NK-92 treated with Interleukin-12 subunit alpha and Interleukin-12 subunit beta, amount 100 ng/mL, for 24 hours (cell line): Measurements from ENCODE around the gene DLGAP5.
A peak's percentile ranks its signal among the peaks of the same experiment; 100 is the strongest.

Experiments
- DNase-seq: peaks from one replicate; lab custom pipeline; 2025; lab: John Stamatoyannopoulos, UW

Gene DLGAP5

GRCh38 chr14:55109836-55110235 lies 81.5 kb downstream of the DLGAP5 start:
- no peak for DNase-seq

GRCh38 chr14:55107766-55108554 lies 83.4 kb downstream of the DLGAP5 start:
- no peak for DNase-seq

- no peak for DNase-seq
Measured at GRCh38 chr14:55105991-55106390, 85.4 kb downstream of the DLGAP5 start.

- DNase-seq = no peak
Measured at GRCh38 chr14:55103971-55104954, 87.1 kb downstream of the DLGAP5 start.

- DNase-seq = peak; percentile 74
Measured at GRCh38 chr14:55103005-55103640, 88.3 kb downstream of the DLGAP5 start.

- peak; percentile 81 for DNase-seq
Measured at GRCh38 chr14:55102141-55102621, 89.2 kb downstream of the DLGAP5 start.

- DNase-seq = no peak
Measured at GRCh38 chr14:55101698-55102097, 89.7 kb downstream of the DLGAP5 start.

GRCh38 chr14:55099756-55100155 lies 91.6 kb downstream of the DLGAP5 start:
- no peak for DNase-seq

GRCh38 chr14:55098561-55098898 lies 92.9 kb downstream of the DLGAP5 start:
- no peak for DNase-seq
